Erythroblast (primary cell): ENCODE results near the gene AKAP13.

Experiments
- GATA1 ChIP-seq: IDR thresholded peaks from 2 replicates; pipeline ENCODE4 v1.6.1; 2011; ENCODE audit warnings: low read depth, mild to moderate bottlenecking, control low read depth, low read length, moderate library complexity
- POLR2A ChIP-seq: IDR thresholded peaks from 2 replicates; pipeline ENCODE4 v1.6.1; 2011; ENCODE audit warnings: mild to moderate bottlenecking, low read length

GRCh38 chr15:85761635-85762034 is 381.2 kb downstream of the AKAP13 start:
- TF ChIP-seq POLR2A (no peak), GATA1 (no peak)
